B cell (primary cell): ENCODE measurements around the gene ZFHX2. TPM values are rescaled to one million over a fixed set of nuclear protein-coding genes. Genes with fewer than 3 reads are reported as not detected.

Experiments used
- ATAC-seq: fragments of 200-7000 bp; cut with Tn5 transposase; one replicate; pipeline ENCODE4 v1.10.0; 2021; ENCODE audit warnings: low read depth, mild to moderate bottlenecking, moderate number of reproducible peaks, moderate library complexity
- CTCF ChIA-PET: fragments of 350-600 bp; sonication (Branson Sonifier 250); formaldehyde crosslinking; loops from one replicate; lab custom pipeline; 2021; ENCODE audit warnings: antibody characterized with exemption, inconsistent platforms; lab: Charles Lee
- POLR2A ChIA-PET: fragments of 350-600 bp; sonication (Branson Sonifier 250); formaldehyde crosslinking; loops from one replicate; lab custom pipeline; 2021; ENCODE audit warnings: antibody characterized with exemption; lab: Charles Lee
- DNase-seq: peaks from one replicate; pipeline ENCODE4 v3.0.0; 2013
- H2AFZ ChIP-seq: 2 replicates; pipeline ENCODE4 v1.6.1; 2012; ENCODE audit warnings: mild to moderate bottlenecking, low read depth, low read length; ENCODE audit not compliant: insufficient read depth, poor library complexity, severe bottlenecking
- H3K27ac ChIP-seq, 2 donors: 1 replicate in 1 of 2; 2 replicates in 1 of 2; pipeline ENCODE4 v1.5.1; 2012 to 2013; ENCODE audit warnings: low read length in 2 of 2, mild to moderate bottlenecking in 2 of 2, moderate library complexity in 1 of 2
- H3K27me3 ChIP-seq, 4 experiments: fragments of 200-600 bp in 1 of 4; sonication (generic) in 1 of 4; replicated peaks in 1 of 4; 1 replicate in 2 of 4; 2 replicates in 2 of 4; pipeline versions ENCODE4 v1.6.1 to v1.7.0; 2013 to 2016; ENCODE audit warnings: low read length in 3 of 4, mild to moderate bottlenecking in 2 of 4, mixed read lengths in 1 of 4, moderate library complexity in 1 of 4; ENCODE audit not compliant: insufficient read depth in 4 of 4, control insufficient read depth in 3 of 4; ENCODE audit errors: control extremely low read depth in 1 of 4
- H3K36me3 ChIP-seq, 2 experiments: replicated peaks in 1 of 2; 1 replicate in 1 of 2; 2 replicates in 1 of 2; pipeline versions ENCODE4 v1.6.1 to v1.7.1; 2013; ENCODE audit warnings: low read length in 1 of 2; ENCODE audit not compliant: insufficient read depth in 2 of 2, control insufficient read depth in 1 of 2; ENCODE audit errors: control extremely low read depth in 1 of 2, extremely low read depth in 1 of 2
- H3K4me1 ChIP-seq, 2 donors: fragments of 200-600 bp in 1 of 2; sonication (generic) in 1 of 2; 1 replicate in 1 of 2; 2 replicates in 1 of 2; pipeline versions ENCODE4 v1.5.1 to v1.6.1; 2013 to 2017; ENCODE audit warnings: low read length in 2 of 2; ENCODE audit not compliant: control insufficient read depth in 2 of 2, insufficient read depth in 2 of 2
- H3K4me2 ChIP-seq: replicated peaks from 2 replicates; pipeline ENCODE3; 2012; ENCODE audit warnings: mild to moderate bottlenecking, low read depth, low read length; ENCODE audit not compliant: poor library complexity, severe bottlenecking
- H3K4me3 ChIP-seq, 5 experiments: fragments of 200-600 bp in 1 of 5; sonication (generic) in 1 of 5; 1 replicate in 3 of 5; 2 replicates in 2 of 5; pipeline versions ENCODE4 v1.5.1 to v1.7.0; 2011 to 2016; ENCODE audit warnings: low read length in 4 of 5, mild to moderate bottlenecking in 4 of 5, low read depth in 2 of 5, control low read depth in 1 of 5, moderate library complexity in 1 of 5; ENCODE audit not compliant: insufficient read depth in 1 of 5; ENCODE audit errors: control extremely low read depth in 1 of 5, extremely low read depth in 1 of 5
- H3K79me2 ChIP-seq: fragments of 200-600 bp; sonication (generic); one replicate; pipeline ENCODE4 v1.6.0; 2016; ENCODE audit warnings: low read length; ENCODE audit not compliant: control insufficient read depth, insufficient read depth
- H3K9ac ChIP-seq: fragments of 200-600 bp; sonication (generic); 2 replicates; pipeline ENCODE4 v1.6.1; 2017; ENCODE audit warnings: mild to moderate bottlenecking, low read length, moderate library complexity
- H3K9me3 ChIP-seq, 3 donors: one replicate each; pipeline versions ENCODE4 v1.6.1 to v1.7.1; 2013; ENCODE audit warnings: low read length in 2 of 3; ENCODE audit not compliant: control insufficient read depth in 2 of 3, insufficient read depth in 1 of 3; ENCODE audit errors: control extremely low read depth in 1 of 3
- H4K20me1 ChIP-seq: 2 replicates; pipeline ENCODE4 v1.6.0; 2012; ENCODE audit warnings: mild to moderate bottlenecking, low read length; ENCODE audit not compliant: insufficient read depth, control insufficient read depth, poor library complexity, severe bottlenecking
- H3K27ac Mint-ChIP-seq: one replicate; pipeline ENCODE4 v1.8.0; 2021; ENCODE audit warnings: mixed read lengths
- H3K27me3 Mint-ChIP-seq: one replicate; pipeline ENCODE4 v1.8.0; 2021; ENCODE audit warnings: mixed read lengths
- H3K4me1 Mint-ChIP-seq: one replicate; pipeline ENCODE4 v1.8.0; 2021; ENCODE audit warnings: mixed read lengths
- H3K4me3 Mint-ChIP-seq: one replicate; pipeline ENCODE4 v1.8.0; 2021; ENCODE audit warnings: mixed read lengths
- H3K9me3 Mint-ChIP-seq: one replicate; pipeline ENCODE4 v1.8.0; 2022; ENCODE audit warnings: mixed read lengths; ENCODE audit not compliant: insufficient read depth
- EZH2 ChIP-seq: IDR thresholded peaks from 2 replicates; pipeline ENCODE4 v1.6.1; 2012; ENCODE audit warnings: borderline replicate concordance, low read depth, mild to moderate bottlenecking, moderate library complexity, low read length; ENCODE audit not compliant: insufficient read depth, poor library complexity, severe bottlenecking
- WGBS: methylation state at CpG from one replicate; pipeline ENCODE4 v1.1.5; 2013; ENCODE audit warnings: missing lambda C conversion rate; ENCODE audit not compliant: insufficient coverage; 5-methylcytosine and 5-hydroxymethylcytosine counted together
- intact Hi-C: fragments of 100-400 bp; cut with micrococcal nuclease; formaldehyde crosslinking; loops from one replicate; pipeline ENCODE4 v1.10.0; 2022
- polyA plus RNA-seq: library from polyadenylated mRNA; depleted of rRNA; stranded (reverse); fragments of >200 nt; gene quantifications from 2 replicates; pipeline ENCODE4 v1.2.3, GENCODE V29; 2012
- total RNA-seq, 2 donors: library from RNA; stranded (reverse); fragments of 120-200 nt in 1 of 2; gene quantifications; 1 replicate in 1 of 2; 2 replicates in 1 of 2; pipeline versions ENCODE4 v1.2.3 to v1.2.4, GENCODE V29; 2013 to 2022
- TF ChIP-seq, protein P1 (sequence below): fragments of 200-600 bp; IDR thresholded peaks from one replicate; pipeline ENCODE4 v1.8.0; 2022; ENCODE audit warnings: antibody characterized with exemption, mild to moderate bottlenecking

ZFHX2 gene
- total and polyA plus RNA-seq, 2 donors (not counting 1 experiment from before 2014, with no cell fraction given), result 0.21 to 2.5 TPM

GRCh38 chr14:23555533-23555881, 3.9 kb upstream of the ZFHX2 start:
- H3K27me3 ChIP-seq, result peaks cover 0 to 6% (median 2%) of the 10 kb centered on the region in 4 experiments
- peaks cover 25 to 42% of the 10 kb centered on the region in 2 donors for H3K4me1 ChIP-seq
- peaks cover 11% of the 10 kb centered on the region for H4K20me1 ChIP-seq
- TF ChIP-seq, protein P1, sequence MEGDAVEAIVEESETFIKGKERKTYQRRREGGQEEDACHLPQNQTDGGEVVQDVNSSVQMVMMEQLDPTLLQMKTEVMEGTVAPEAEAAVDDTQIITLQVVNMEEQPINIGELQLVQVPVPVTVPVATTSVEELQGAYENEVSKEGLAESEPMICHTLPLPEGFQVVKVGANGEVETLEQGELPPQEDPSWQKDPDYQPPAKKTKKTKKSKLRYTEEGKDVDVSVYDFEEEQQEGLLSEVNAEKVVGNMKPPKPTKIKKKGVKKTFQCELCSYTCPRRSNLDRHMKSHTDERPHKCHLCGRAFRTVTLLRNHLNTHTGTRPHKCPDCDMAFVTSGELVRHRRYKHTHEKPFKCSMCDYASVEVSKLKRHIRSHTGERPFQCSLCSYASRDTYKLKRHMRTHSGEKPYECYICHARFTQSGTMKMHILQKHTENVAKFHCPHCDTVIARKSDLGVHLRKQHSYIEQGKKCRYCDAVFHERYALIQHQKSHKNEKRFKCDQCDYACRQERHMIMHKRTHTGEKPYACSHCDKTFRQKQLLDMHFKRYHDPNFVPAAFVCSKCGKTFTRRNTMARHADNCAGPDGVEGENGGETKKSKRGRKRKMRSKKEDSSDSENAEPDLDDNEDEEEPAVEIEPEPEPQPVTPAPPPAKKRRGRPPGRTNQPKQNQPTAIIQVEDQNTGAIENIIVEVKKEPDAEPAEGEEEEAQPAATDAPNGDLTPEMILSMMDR, result no peak
- no peak for TF ChIP-seq EZH2
- WGBS, result 1% methylated on average over 8 of the region's 14 CpGs
- Mint-ChIP-seq H3K4me1 (peaks cover 45% of the 10 kb centered on the region), H3K27me3 (no peaks in the 10 kb centered on the region), H3K9me3 (no peaks in the 10 kb centered on the region), H3K27ac (peak overlapping the region; percentile 99), H3K4me3 (peak overlapping the region; percentile 98)
- H3K9ac ChIP-seq, result peak overlapping the region; percentile 93
- peaks cover 0 to 26% of the 10 kb centered on the region in 2 experiments for H3K36me3 ChIP-seq
- intact Hi-C loops, result loop anchor here (5.0 to 10.0 kb wide), 4 partner anchors 253 to 659 kb away; partner anchors contain the start of genes ACIN1, C14orf119, CHMP4A and DCAF11
- peak overlapping the region; percentile 96 for H2AFZ ChIP-seq
- ATAC-seq (no peak), DNase-seq (no peak)
- peak overlapping the region; percentile 17 to 97 (median 81) for H3K4me3 ChIP-seq
- H3K9me3 ChIP-seq, result no peaks in the 10 kb centered on the region
- ChIA-PET POLR2A (interaction anchor here (0.6 to 0.8 kb wide), 6 partner anchors 33 to 1144 kb away, joined by 3 to 5 read pairs (median 4); partner anchors contain the start of genes CBLN3, KHNYN and PABPN1), CTCF (interaction anchor here (0.9 to 12.4 kb wide), 5 partner anchors 13 to 87 kb away, joined by 3 to 335 read pairs (median 5); partner anchors contain the start of gene AP1G2)
- H3K4me2 ChIP-seq, result peak overlapping the region; percentile 81
- H3K27ac ChIP-seq, result peak overlapping the region; percentile 69 to 84
- H3K79me2 ChIP-seq, result peaks cover 10% of the 10 kb centered on the region

- intact Hi-C loops, result loop anchor here (1.0 to 10.0 kb wide), 7 partner anchors 12 to 664 kb away; partner anchors contain the start of genes ACIN1, AP1G2, C14orf119 and CHMP4A
- ChIA-PET POLR2A (interaction anchor here (0.6 to 0.7 kb wide), 3 partner anchors 230 to 1627 kb away, joined by 3 to 6 read pairs (median 4); no protein-coding TSS in a partner anchor), CTCF (interaction anchor here (1.8 to 2.7 kb wide), 3 partner anchors 10 to 72 kb away, joined by 6 to 27 read pairs (median 10); no protein-coding TSS in a partner anchor)
- H3K9me3 Mint-ChIP-seq, result no peaks in the 10 kb centered on the region
- TF ChIP-seq EZH2, result no peak
- TF ChIP-seq, protein P1, result no peak
- H3K4me3 Mint-ChIP-seq, result no peak overlapping the region
- no peak for ATAC-seq
- Histone ChIP-seq H4K20me1 (no peaks in the 10 kb centered on the region), H3K9me3 (no peaks in the 10 kb centered on the region), H3K27me3 (peaks cover 0 to 16% (median 7%) of the 10 kb centered on the region in 4 experiments), H2AFZ (peak overlapping the region; percentile 95), H3K9ac (peak overlapping the region; percentile 75), H3K36me3 (no peaks in the 10 kb centered on the region), H3K4me2 (peak overlapping the region; percentile 97), H3K4me1 (peaks cover 12 to 22% of the 10 kb centered on the region in 2 donors), H3K27ac (peak overlapping the region in 1 of 2 donors; percentile 69), H3K4me3 (peak overlapping the region; percentile 35 to 83 (median 78)), H3K79me2 (peaks cover 6% of the 10 kb centered on the region)
- 5% methylated on average over 26 of the region's 37 CpGs for WGBS
- DNase-seq, result no peak
- peak overlapping the region; percentile 61 for H3K27ac Mint-ChIP-seq
- H3K27me3 Mint-ChIP-seq, result no peaks in the 10 kb centered on the region
- peaks cover 16% of the 10 kb centered on the region for H3K4me1 Mint-ChIP-seq
Observed at GRCh38 chr14:23550812-23551265, 726 bp downstream of the ZFHX2 start.
